OCI-LY3 (cell line): ENCODE measurements around the gene UNC79.

Experiments used
- EZH2phosphoT487 ChIP-seq: fragments of 200-600 bp; shearing (Covaris generic); IDR thresholded peaks from 2 replicates; pipeline ENCODE4 v1.6.1; 2018; ENCODE audit warnings: antibody characterized with exemption, mixed run types, low read depth
- TF ChIP-seq, protein P1 (sequence below): fragments of 200-600, 300-600 bp; sonication (generic); IDR thresholded peaks from 2 replicates; pipeline ENCODE4 v1.5.1; 2014; ENCODE audit warnings: antibody characterized with exemption, low read length, low read depth

DNA sequence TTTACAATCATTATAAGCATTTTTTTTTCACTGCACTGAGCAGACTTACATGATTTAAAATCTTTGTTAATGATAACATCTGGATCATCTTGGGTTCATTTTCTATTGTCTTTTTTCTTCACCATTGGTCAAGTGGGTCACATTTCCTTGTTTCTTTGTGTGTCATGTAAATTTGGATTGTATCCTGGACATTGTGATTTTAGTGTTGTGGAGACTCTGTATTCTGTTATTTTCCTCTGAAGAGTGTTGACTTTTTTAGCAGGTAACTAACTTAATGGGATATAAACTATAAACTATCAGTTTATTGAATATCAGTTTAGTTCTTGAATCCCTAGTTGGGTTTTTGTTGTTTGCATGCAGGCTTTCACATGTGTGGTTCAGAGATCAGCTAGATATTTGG lies 4.0 kb upstream of the UNC79 start:
- TF ChIP-seq, protein P1, sequence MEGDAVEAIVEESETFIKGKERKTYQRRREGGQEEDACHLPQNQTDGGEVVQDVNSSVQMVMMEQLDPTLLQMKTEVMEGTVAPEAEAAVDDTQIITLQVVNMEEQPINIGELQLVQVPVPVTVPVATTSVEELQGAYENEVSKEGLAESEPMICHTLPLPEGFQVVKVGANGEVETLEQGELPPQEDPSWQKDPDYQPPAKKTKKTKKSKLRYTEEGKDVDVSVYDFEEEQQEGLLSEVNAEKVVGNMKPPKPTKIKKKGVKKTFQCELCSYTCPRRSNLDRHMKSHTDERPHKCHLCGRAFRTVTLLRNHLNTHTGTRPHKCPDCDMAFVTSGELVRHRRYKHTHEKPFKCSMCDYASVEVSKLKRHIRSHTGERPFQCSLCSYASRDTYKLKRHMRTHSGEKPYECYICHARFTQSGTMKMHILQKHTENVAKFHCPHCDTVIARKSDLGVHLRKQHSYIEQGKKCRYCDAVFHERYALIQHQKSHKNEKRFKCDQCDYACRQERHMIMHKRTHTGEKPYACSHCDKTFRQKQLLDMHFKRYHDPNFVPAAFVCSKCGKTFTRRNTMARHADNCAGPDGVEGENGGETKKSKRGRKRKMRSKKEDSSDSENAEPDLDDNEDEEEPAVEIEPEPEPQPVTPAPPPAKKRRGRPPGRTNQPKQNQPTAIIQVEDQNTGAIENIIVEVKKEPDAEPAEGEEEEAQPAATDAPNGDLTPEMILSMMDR: no peak
- TF ChIP-seq EZH2phosphoT487: no peak
